ENCODE results near the gene SHOX.

DNA sequence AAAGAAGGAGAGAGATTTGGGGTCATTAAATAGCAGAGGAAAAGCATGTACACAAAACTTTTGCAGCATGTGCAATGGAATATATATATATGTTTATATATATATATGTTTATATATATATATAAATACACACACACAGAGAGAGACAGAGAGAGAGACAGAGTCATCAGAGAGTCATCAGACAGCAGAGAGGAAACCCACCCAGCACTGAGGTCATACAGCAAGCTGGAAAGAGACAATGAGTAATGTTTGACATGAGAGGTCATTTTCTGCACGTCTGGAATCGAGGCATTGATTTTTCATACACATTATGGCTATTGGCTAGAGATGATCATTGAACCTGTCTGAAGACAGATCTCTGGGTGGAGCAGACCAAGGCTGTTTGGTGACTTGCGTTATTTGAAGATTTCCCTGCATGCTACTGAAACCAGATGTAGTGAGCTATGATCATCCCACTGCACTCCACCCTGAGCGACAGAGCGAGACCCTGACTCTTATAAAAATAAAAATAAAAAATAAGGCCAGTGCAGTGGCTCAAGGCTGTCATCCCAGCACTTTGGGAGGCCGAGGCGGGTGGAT, 48.8 kb upstream of the SHOX start:
- TF ChIP-seq, protein P1, sequence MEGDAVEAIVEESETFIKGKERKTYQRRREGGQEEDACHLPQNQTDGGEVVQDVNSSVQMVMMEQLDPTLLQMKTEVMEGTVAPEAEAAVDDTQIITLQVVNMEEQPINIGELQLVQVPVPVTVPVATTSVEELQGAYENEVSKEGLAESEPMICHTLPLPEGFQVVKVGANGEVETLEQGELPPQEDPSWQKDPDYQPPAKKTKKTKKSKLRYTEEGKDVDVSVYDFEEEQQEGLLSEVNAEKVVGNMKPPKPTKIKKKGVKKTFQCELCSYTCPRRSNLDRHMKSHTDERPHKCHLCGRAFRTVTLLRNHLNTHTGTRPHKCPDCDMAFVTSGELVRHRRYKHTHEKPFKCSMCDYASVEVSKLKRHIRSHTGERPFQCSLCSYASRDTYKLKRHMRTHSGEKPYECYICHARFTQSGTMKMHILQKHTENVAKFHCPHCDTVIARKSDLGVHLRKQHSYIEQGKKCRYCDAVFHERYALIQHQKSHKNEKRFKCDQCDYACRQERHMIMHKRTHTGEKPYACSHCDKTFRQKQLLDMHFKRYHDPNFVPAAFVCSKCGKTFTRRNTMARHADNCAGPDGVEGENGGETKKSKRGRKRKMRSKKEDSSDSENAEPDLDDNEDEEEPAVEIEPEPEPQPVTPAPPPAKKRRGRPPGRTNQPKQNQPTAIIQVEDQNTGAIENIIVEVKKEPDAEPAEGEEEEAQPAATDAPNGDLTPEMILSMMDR (IDR thresholded peaks at IDR 0.05) = no peak
- no peak for TF ChIP-seq POLR2A (IDR thresholded peaks at IDR 0.05)

All from body of pancreas (tissue), 4 donors.